Heart left ventricle (tissue), 13 donors: ENCODE results near the gene MAN2A2.

Experiments
- POLR2A ChIP-seq, 2 donors: fragments of 450-650 bp; IDR thresholded peaks; one replicate each; pipeline ENCODE4 v1.6.1; 2017; ENCODE audit warnings: antibody characterized with exemption in 2 of 2, mild to moderate bottlenecking in 2 of 2, moderate library complexity in 2 of 2
- TF ChIP-seq, protein P1 (sequence below), 12 donors: fragments of 200-600 bp; sonication (generic) in 4 of 12; IDR thresholded peaks; one replicate each; pipeline versions ENCODE4 v1.5.0 to v1.8.0; 2018 to 2022; ENCODE audit warnings: antibody characterized with exemption in 12 of 12, mild to moderate bottlenecking in 5 of 12
- donor health status: ischemic (EF 13 %, LVEDD 7.1; RV severe dilation, severe dysfunction).
- donor health status: DM: no; HTN: yes; CAD: no.
- donor health status: DM: no; HTN: no; CAD: no.
- donor health status: ischemic (EF 25% LVEDD 6.9; RV normal size, moderate dysfunction).
- donor health status: ischemic (EF 25% LVEDD 5.7; RV mildly dilated, moderate dysfunction).
- donor health status: ischemic (EF 35%, LVEDD 5.7; RV mildly dilated, moderate dysfunction).
- donor health status: nonischemic (EF 11% LVEDD 7.7; RV severe dilation, severe dysfunction).
- donor health status: DM: yes; HTN: yes; CAD: no.
- donor health status: PGD.
- donor health status: ischemic (EF 29% LVEDD 5.4; RV normal size, mild dysfunction).
- donor health status: nonischemic (EF 23%, LVEDD 6.1; RV moderate dilation, normal function).

DNA sequence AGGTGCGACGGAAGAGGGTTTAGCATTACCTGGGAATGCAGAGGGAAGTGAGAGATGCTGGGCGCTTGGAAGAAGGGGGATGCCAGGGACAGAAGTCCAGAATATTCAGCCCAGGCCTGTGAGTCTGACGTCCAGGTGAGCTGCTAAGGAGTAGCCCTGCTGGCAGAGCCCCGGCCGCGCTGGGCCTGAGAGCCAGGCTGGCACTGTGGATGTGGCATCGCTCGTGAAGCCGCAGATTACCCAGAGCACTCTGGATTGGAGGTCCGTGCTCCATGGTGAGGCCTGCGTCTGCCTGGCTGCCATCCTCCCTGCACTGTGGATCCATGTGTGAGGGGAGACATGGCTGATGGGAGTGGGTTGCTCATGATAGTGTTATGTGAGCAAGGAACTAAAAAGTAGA is 14.5 kb downstream of the MAN2A2 start:
- TF ChIP-seq, protein P1, sequence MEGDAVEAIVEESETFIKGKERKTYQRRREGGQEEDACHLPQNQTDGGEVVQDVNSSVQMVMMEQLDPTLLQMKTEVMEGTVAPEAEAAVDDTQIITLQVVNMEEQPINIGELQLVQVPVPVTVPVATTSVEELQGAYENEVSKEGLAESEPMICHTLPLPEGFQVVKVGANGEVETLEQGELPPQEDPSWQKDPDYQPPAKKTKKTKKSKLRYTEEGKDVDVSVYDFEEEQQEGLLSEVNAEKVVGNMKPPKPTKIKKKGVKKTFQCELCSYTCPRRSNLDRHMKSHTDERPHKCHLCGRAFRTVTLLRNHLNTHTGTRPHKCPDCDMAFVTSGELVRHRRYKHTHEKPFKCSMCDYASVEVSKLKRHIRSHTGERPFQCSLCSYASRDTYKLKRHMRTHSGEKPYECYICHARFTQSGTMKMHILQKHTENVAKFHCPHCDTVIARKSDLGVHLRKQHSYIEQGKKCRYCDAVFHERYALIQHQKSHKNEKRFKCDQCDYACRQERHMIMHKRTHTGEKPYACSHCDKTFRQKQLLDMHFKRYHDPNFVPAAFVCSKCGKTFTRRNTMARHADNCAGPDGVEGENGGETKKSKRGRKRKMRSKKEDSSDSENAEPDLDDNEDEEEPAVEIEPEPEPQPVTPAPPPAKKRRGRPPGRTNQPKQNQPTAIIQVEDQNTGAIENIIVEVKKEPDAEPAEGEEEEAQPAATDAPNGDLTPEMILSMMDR (IDR thresholded peaks at IDR 0.05) = no peak
- no peak for TF ChIP-seq POLR2A (IDR thresholded peaks at IDR 0.05)
